Activated CD4-positive, alpha-beta T cell treated with anti-CD3 and anti-CD28 coated beads, Interleukin-2, amount 10 ng/mL, durations not matched to agents 24 days and 14 days (primary cell): Measurements from ENCODE around the gene TBC1D3E. TPM values are rescaled to one million over a fixed set of nuclear protein-coding genes. Genes with fewer than 3 reads are reported as not detected.
"Not testable (repeated sequence)": the region's sequence is repeated elsewhere in the genome, so short reads cannot be mapped to it uniquely, and the experiment has no call there.

ENCODE experiments used
- DNase-seq: peaks from one replicate; pipeline ENCODE4 v3.0.0; 2022
- H3K27ac Mint-ChIP-seq: one replicate; pipeline ENCODE4 v1.8.0; 2022; ENCODE audit warnings: mild to moderate bottlenecking, mixed read lengths
- H3K27me3 Mint-ChIP-seq: one replicate; pipeline ENCODE4 v1.8.0; 2022; ENCODE audit warnings: mixed read lengths
- H3K36me3 Mint-ChIP-seq: one replicate; pipeline ENCODE4 v1.8.0; 2022; ENCODE audit warnings: low read depth, mild to moderate bottlenecking, mixed read lengths
- H3K4me1 Mint-ChIP-seq: one replicate; pipeline ENCODE4 v1.8.0; 2021; ENCODE audit warnings: mixed read lengths
- H3K4me3 Mint-ChIP-seq: one replicate; pipeline ENCODE4 v1.8.0; 2022; ENCODE audit warnings: mild to moderate bottlenecking, moderate library complexity, mixed read lengths
- H3K9me3 Mint-ChIP-seq: one replicate; pipeline ENCODE4 v1.8.0; 2021; ENCODE audit warnings: mixed read lengths
- intact Hi-C: fragments of 100-400 bp; cut with micrococcal nuclease; formaldehyde crosslinking; loops from one replicate; pipeline ENCODE4 v1.15.1; 2023
- total RNA-seq: library from RNA; stranded (reverse); gene quantifications from 2 replicates; pipeline ENCODE4 v1.2.3, GENCODE V29; 2022

Gene TBC1D3E
- not detected in 2 replicates for total RNA-seq

GRCh38 chr17:38127651-38128050 is at the start of gene TBC1D3E:
Gene TBC1D3E (plus strand): TSS chr17:38127951. CDS start chr17:38129496, 1,545 bp downstream.
- DNase-seq, H3K4me1 Mint-ChIP-seq, H3K27ac Mint-ChIP-seq, H3K27me3 Mint-ChIP-seq, H3K4me3 Mint-ChIP-seq, H3K9me3 Mint-ChIP-seq, intact Hi-C loops, H3K36me3 Mint-ChIP-seq: not testable (repeated sequence)

- H3K9me3 Mint-ChIP-seq, DNase-seq, H3K27me3 Mint-ChIP-seq, intact Hi-C loops, H3K27ac Mint-ChIP-seq, H3K4me1 Mint-ChIP-seq, H3K4me3 Mint-ChIP-seq, H3K36me3 Mint-ChIP-seq: not testable (repeated sequence)
These were observed 40.4 kb upstream of the TBC1D3E start for GRCh38 chr17:38087344-38087743.

GRCh38 chr17:38088120-38088519 is 39.6 kb upstream of the TBC1D3E start:
- intact Hi-C loops, H3K27me3 Mint-ChIP-seq, H3K9me3 Mint-ChIP-seq: not testable (repeated sequence)

GRCh38 chr17:38094059-38094694 is 33.6 kb upstream of the TBC1D3E start:
- intact Hi-C loops, DNase-seq, H3K4me1 Mint-ChIP-seq, H3K4me3 Mint-ChIP-seq, H3K9me3 Mint-ChIP-seq, H3K27me3 Mint-ChIP-seq, H3K27ac Mint-ChIP-seq, H3K36me3 Mint-ChIP-seq: not testable (repeated sequence)

More at GRCh38 chr17:38088120-38088519, 39.6 kb upstream of the TBC1D3E start:
- H3K36me3 Mint-ChIP-seq, H3K27ac Mint-ChIP-seq, H3K4me3 Mint-ChIP-seq, H3K4me1 Mint-ChIP-seq: not testable (repeated sequence)
- DNase-seq: peak; percentile 15

- H3K4me1 Mint-ChIP-seq, H3K27me3 Mint-ChIP-seq, DNase-seq, H3K27ac Mint-ChIP-seq, H3K4me3 Mint-ChIP-seq, H3K9me3 Mint-ChIP-seq, intact Hi-C loops, H3K36me3 Mint-ChIP-seq: not testable (repeated sequence)
These were observed 28.5 kb upstream of the TBC1D3E start for GRCh38 chr17:38099262-38099661.

GRCh38 chr17:38119829-38120228 is 7.9 kb upstream of the TBC1D3E start:
- DNase-seq, H3K4me3 Mint-ChIP-seq, H3K4me1 Mint-ChIP-seq, H3K27ac Mint-ChIP-seq, H3K27me3 Mint-ChIP-seq, intact Hi-C loops, H3K9me3 Mint-ChIP-seq, H3K36me3 Mint-ChIP-seq: not testable (repeated sequence)

- H3K36me3 Mint-ChIP-seq, DNase-seq, intact Hi-C loops, H3K27me3 Mint-ChIP-seq, H3K4me1 Mint-ChIP-seq, H3K9me3 Mint-ChIP-seq, H3K4me3 Mint-ChIP-seq, H3K27ac Mint-ChIP-seq: not testable (repeated sequence)
These were observed 7.1 kb downstream of the TBC1D3E start for GRCh38 chr17:38134860-38135259.

Other genes starting within 250 kb of the TBC1D3E start
- not detected in 2 replicates for gene TBC1D3K, start 203.5 kb upstream of the TBC1D3E start, total RNA-seq
- gene TBC1D3L, start 138.9 kb upstream of the TBC1D3E start, total RNA-seq: 16.8 and 17.6 TPM in 2 replicates
- gene TBC1D3D, start 124.0 kb upstream of the TBC1D3E start, total RNA-seq: 1.4 TPM in 1 of 2 replicates, not detected in the other
- gene TBC1D3C, start 59.3 kb upstream of the TBC1D3E start, total RNA-seq: not detected in 2 replicates
- not detected in 2 replicates for gene TBC1D3, start 64.6 kb downstream of the TBC1D3E start, total RNA-seq
- 42.9 and 45.5 TPM in 2 replicates for gene MRPL45, start 169.2 kb downstream of the TBC1D3E start, total RNA-seq
- gene GPR179, start 216.0 kb downstream of the TBC1D3E start, total RNA-seq: not detected in 2 replicates
- 31.2 and 31.4 TPM in 2 replicates for gene SOCS7, start 223.9 kb downstream of the TBC1D3E start, total RNA-seq